ENCODE measurements around the gene ZNF273. TPM values are rescaled to one million over a fixed set of nuclear protein-coding genes. Genes with fewer than 3 reads are reported as not detected.

Gene ZNF273
- total and polyA plus RNA-seq, 10 donors, result 2.4 to 10.4 (median 6.1) TPM

- H3K36me3 ChIP-seq, result no peaks in the 10 kb centered on the region
- no peak overlapping the region for H3K4me3 ChIP-seq
- WGBS, 5 donors, result 83 to 92% (median 88%) methylated on average over 16 to 18 of the region's 18 CpGs
- peaks cover 0 to 79% (median 2%) of the 10 kb centered on the region in 8 donors for H3K9me3 ChIP-seq
- no peak overlapping the region for H3K27ac ChIP-seq
- peaks cover 0 to 39% (median 0%) of the 10 kb centered on the region in 7 donors for H3K27me3 ChIP-seq (replicated peaks in 1 of 7)
- H3K4me1 ChIP-seq, result peaks cover 0 to 8% (median 2%) of the 10 kb centered on the region in 6 donors
- intact Hi-C loops (cut with DNase I; ENCODE audit: low total_unique reads), result no loop called here
- no peak for TF ChIP-seq POLR2A (IDR thresholded peaks at IDR 0.05)
- no peak for TF ChIP-seq POLR2AphosphoS5 (IDR thresholded peaks at IDR 0.05)
- TF ChIP-seq CTCF (IDR thresholded peaks at IDR 0.05 in 8 of 11, conservative IDR thresholded peaks at IDR 0.05 in 3 of 11), result no peak
- no peak for DNase-seq
These were observed 27.8 kb upstream of the ZNF273 start for GRCh38 chr7:64875258-64875657.

- intact Hi-C loops (cut with DNase I; ENCODE audit: low total_unique reads), result no loop called here
- no peak for DNase-seq
- peaks cover 0 to 39% (median 0%) of the 10 kb centered on the region in 7 donors for H3K27me3 ChIP-seq (replicated peaks in 1 of 7)
- 85 to 94% (median 89%) methylated on average over 23 of the region's 23 CpGs for WGBS, 5 donors
- no peak overlapping the region for H3K27ac ChIP-seq
- peaks cover 0 to 8% (median 2%) of the 10 kb centered on the region in 6 donors for H3K4me1 ChIP-seq
- H3K36me3 ChIP-seq, result no peaks in the 10 kb centered on the region
- H3K9me3 ChIP-seq, result peaks cover 0 to 80% (median 4%) of the 10 kb centered on the region in 8 donors
- no peak overlapping the region for H3K4me3 ChIP-seq
- TF ChIP-seq POLR2A (IDR thresholded peaks at IDR 0.05) (no peak), CTCF (IDR thresholded peaks at IDR 0.05 in 8 of 11, conservative IDR thresholded peaks at IDR 0.05 in 3 of 11) (no peak), POLR2AphosphoS5 (IDR thresholded peaks at IDR 0.05) (no peak)
These were observed 27.2 kb upstream of the ZNF273 start for GRCh38 chr7:64875658-64876406.

- peak; percentile 84 for DNase-seq
- WGBS, 5 donors, result 22 to 40% (median 24%) methylated on average over 20 to 39 of the region's 39 CpGs
- Histone ChIP-seq H3K9me3 (peaks cover 0 to 83% (median 4%) of the 10 kb centered on the region in 8 donors), H3K27ac (no peak overlapping the region), H3K27me3 (replicated peaks in 1 of 7) (peaks cover 0 to 51% (median 3%) of the 10 kb centered on the region in 7 donors), H3K36me3 (no peaks in the 10 kb centered on the region), H3K4me3 (peak overlapping the region in 4 of 8 donors; percentile 1 to 56 (median 20)), H3K4me1 (peaks cover 0 to 11% (median 2%) of the 10 kb centered on the region in 6 donors)
- TF ChIP-seq POLR2A (IDR thresholded peaks at IDR 0.05) (no peak), POLR2AphosphoS5 (IDR thresholded peaks at IDR 0.05) (no peak), CTCF (IDR thresholded peaks at IDR 0.05 in 8 of 11, conservative IDR thresholded peaks at IDR 0.05 in 3 of 11) (no peak)
- intact Hi-C loops (cut with DNase I; ENCODE audit: low total_unique reads), result no loop called here
These were observed 26.0 kb upstream of the ZNF273 start for GRCh38 chr7:64876792-64877713.

All from spleen (tissue), 11 donors.